WERI-Rb-1 (cell line): Measurements from ENCODE around the gene RBSN.
A peak's percentile ranks its signal among the peaks of the same experiment; 100 is the strongest.

Experiments used
- DNase-seq: peaks from one replicate; pipeline ENCODE4 v3.0.0-alpha.2; 2020
- H3K27ac ChIP-seq: fragments of 250-450 bp; sonication (Bioruptor Pico); 2 replicates; pipeline ENCODE4 v1.5.1; 2020; ENCODE audit warnings: mild to moderate bottlenecking, moderate library complexity
- H3K27me3 ChIP-seq: fragments of 250-450 bp; sonication (Bioruptor Pico); 2 replicates; pipeline ENCODE4 v1.5.1; 2021; ENCODE audit warnings: mild to moderate bottlenecking, low read depth, moderate library complexity; ENCODE audit not compliant: insufficient read depth, severe bottlenecking
- H3K36me3 ChIP-seq: fragments of 250-450 bp; sonication (Bioruptor Pico); 2 replicates; pipeline ENCODE4 v1.5.1; 2020; ENCODE audit warnings: mild to moderate bottlenecking, moderate library complexity
- H3K4me3 ChIP-seq: 2 replicates; pipeline ENCODE4 v1.5.1; 2011; ENCODE audit warnings: low read depth, mild to moderate bottlenecking, control low read depth, low read length
- H3K9me3 ChIP-seq: fragments of 250-450 bp; sonication (Bioruptor Pico); 2 replicates; pipeline ENCODE4 v1.5.1; 2021; ENCODE audit warnings: mild to moderate bottlenecking, moderate library complexity; ENCODE audit not compliant: severe bottlenecking
- CTCF ChIP-seq: IDR thresholded peaks from 2 replicates; pipeline ENCODE4 v1.5.1; 2011; ENCODE audit warnings: low read depth, mild to moderate bottlenecking, control low read depth, inconsistent platforms, low read length

The RBSN gene

GRCh38 chr3:15065550-15066007, 33.4 kb downstream of the RBSN start:
- Histone ChIP-seq H3K36me3 (peaks cover 10% of the 10 kb centered on the region; the same call in 1 of the 2 replicates), H3K4me3 (peak overlapping the region; percentile 89), H3K9me3 (no peaks in the 10 kb centered on the region), H3K27ac (no peak overlapping the region; the same call in 1 of the 2 replicates), H3K27me3 (no peaks in the 10 kb centered on the region)
- no peak for TF ChIP-seq CTCF
- DNase-seq, result no peak

GRCh38 chr3:15064835-15065549, 34.0 kb downstream of the RBSN start, which contains the start of gene MRPS25:
TSS of gene MRPS25 (minus strand) at chr3:15065315. CDS start at chr3:15065194, 121 bp downstream.
- Histone ChIP-seq H3K9me3 (no peaks in the 10 kb centered on the region), H3K27ac (peak within 1 kb of the TSS; percentile 60), H3K27me3 (no peaks in the 10 kb centered on the region), H3K4me3 (peak within 1 kb of the TSS; percentile 89), H3K36me3 (peaks cover 10% of the 10 kb centered on the region; the same call in 1 of the 2 replicates)
- no peak for TF ChIP-seq CTCF
- DNase-seq, result peak; percentile 88

GRCh38 chr3:15064299-15064834, 34.6 kb downstream of the RBSN start:
- TF ChIP-seq CTCF, result no peak
- peaks cover 13% of the 10 kb centered on the region; the same call in 1 of the 2 replicates for H3K36me3 ChIP-seq
- peak overlapping the region; percentile 89 for H3K4me3 ChIP-seq
- H3K27ac ChIP-seq, result peak overlapping the region; percentile 60
- H3K27me3 ChIP-seq, result no peaks in the 10 kb centered on the region
- H3K9me3 ChIP-seq, result no peaks in the 10 kb centered on the region
- DNase-seq, result peak; percentile 22

GRCh38 chr3:15063656-15064286, 35.2 kb downstream of the RBSN start:
- DNase-seq, result no peak
- Histone ChIP-seq H3K27ac (no peak overlapping the region), H3K4me3 (peak overlapping the region; percentile 89), H3K27me3 (no peaks in the 10 kb centered on the region), H3K36me3 (peaks cover 18% of the 10 kb centered on the region), H3K9me3 (no peaks in the 10 kb centered on the region)
- no peak for TF ChIP-seq CTCF

- Histone ChIP-seq H3K27me3 (no peaks in the 10 kb centered on the region), H3K36me3 (peaks cover 23% of the 10 kb centered on the region), H3K27ac (no peak overlapping the region), H3K9me3 (no peaks in the 10 kb centered on the region), H3K4me3 (no peak overlapping the region)
- TF ChIP-seq CTCF, result no peak
- no peak for DNase-seq
Measured at GRCh38 chr3:15063238-15063637, 35.7 kb downstream of the RBSN start.
